ENCODE measurements around the gene ENTR1.

ENTR1 gene

GRCh38 chr9:136376457-136376856 lies 34.0 kb downstream of the ENTR1 start:
- no peak for TF ChIP-seq POLR2A (IDR thresholded peaks at IDR 0.05; ENCODE audit: low read length)
- TF ChIP-seq GATA1 (IDR thresholded peaks at IDR 0.05; ENCODE audit: low read depth, low read length): no peak

GRCh38 chr9:136375096-136375495 lies 35.3 kb downstream of the ENTR1 start:
- no peak for TF ChIP-seq GATA1 (IDR thresholded peaks at IDR 0.05; ENCODE audit: low read depth, low read length)
- TF ChIP-seq POLR2A (IDR thresholded peaks at IDR 0.05; ENCODE audit: low read length): no peak
- no peak for DNase-seq

More at GRCh38 chr9:136376457-136376856, 34.0 kb downstream of the ENTR1 start:
- no peak for DNase-seq

GRCh38 chr9:136374183-136374575 lies 36.2 kb downstream of the ENTR1 start:
- no peak for DNase-seq
- TF ChIP-seq GATA1 (IDR thresholded peaks at IDR 0.05; ENCODE audit: low read depth, low read length) (no peak), POLR2A (IDR thresholded peaks at IDR 0.05; ENCODE audit: low read length) (no peak)

- DNase-seq: peak; percentile 39 to 58
- no peak for TF ChIP-seq GATA1 (IDR thresholded peaks at IDR 0.05; ENCODE audit: low read depth, low read length)
- TF ChIP-seq POLR2A (IDR thresholded peaks at IDR 0.05; ENCODE audit: low read length): no peak
These were observed 36.9 kb downstream of the ENTR1 start, which contains the start of gene CARD9 for GRCh38 chr9:136373300-136374182. TSS of gene CARD9 (minus strand) at chr9:136373669. CDS start at chr9:136372078, 1,591 bp downstream.

- TF ChIP-seq POLR2A (IDR thresholded peaks at IDR 0.05; ENCODE audit: low read length): no peak
- TF ChIP-seq GATA1 (IDR thresholded peaks at IDR 0.05; ENCODE audit: low read depth, low read length): no peak
- peak; percentile 60 to 62 for DNase-seq
These were observed 37.7 kb downstream of the ENTR1 start for GRCh38 chr9:136372561-136373299.

- DNase-seq: no peak
- TF ChIP-seq POLR2A (IDR thresholded peaks at IDR 0.05; ENCODE audit: low read length) (no peak), GATA1 (IDR thresholded peaks at IDR 0.05; ENCODE audit: low read depth, low read length) (no peak)
These were observed 38.4 kb downstream of the ENTR1 start for GRCh38 chr9:136372006-136372405.

- TF ChIP-seq POLR2A (IDR thresholded peaks at IDR 0.05; ENCODE audit: low read length) (no peak), GATA1 (IDR thresholded peaks at IDR 0.05; ENCODE audit: low read depth, low read length) (no peak)
- no peak for DNase-seq
These were observed 38.9 kb downstream of the ENTR1 start for GRCh38 chr9:136371533-136371880.

GRCh38 chr9:136370687-136371532 lies 39.5 kb downstream of the ENTR1 start:
- DNase-seq: no peak
- TF ChIP-seq POLR2A (IDR thresholded peaks at IDR 0.05; ENCODE audit: low read length): no peak
- TF ChIP-seq GATA1 (IDR thresholded peaks at IDR 0.05; ENCODE audit: low read depth, low read length): no peak

GRCh38 chr9:136370037-136370436 lies 40.4 kb downstream of the ENTR1 start:
- no peak for TF ChIP-seq POLR2A (IDR thresholded peaks at IDR 0.05; ENCODE audit: low read length)
- TF ChIP-seq GATA1 (IDR thresholded peaks at IDR 0.05; ENCODE audit: low read depth, low read length): no peak
- DNase-seq: no peak

- no peak for TF ChIP-seq POLR2A (IDR thresholded peaks at IDR 0.05; ENCODE audit: low read length)
- TF ChIP-seq GATA1 (IDR thresholded peaks at IDR 0.05; ENCODE audit: low read depth, low read length): no peak
- no peak for DNase-seq
These were observed 42.2 kb downstream of the ENTR1 start for GRCh38 chr9:136368190-136368589.

GRCh38 chr9:136367296-136368145 lies 42.9 kb downstream of the ENTR1 start:
- no peak for DNase-seq
- TF ChIP-seq GATA1 (IDR thresholded peaks at IDR 0.05; ENCODE audit: low read depth, low read length) (no peak), POLR2A (IDR thresholded peaks at IDR 0.05; ENCODE audit: low read length) (no peak)

GRCh38 chr9:136366826-136367225 lies 43.6 kb downstream of the ENTR1 start:
- TF ChIP-seq POLR2A (IDR thresholded peaks at IDR 0.05; ENCODE audit: low read length): no peak
- no peak for TF ChIP-seq GATA1 (IDR thresholded peaks at IDR 0.05; ENCODE audit: low read depth, low read length)
- no peak for DNase-seq

GRCh38 chr9:136365775-136366222 lies 44.6 kb downstream of the ENTR1 start:
- TF ChIP-seq POLR2A (IDR thresholded peaks at IDR 0.05; ENCODE audit: low read length): no peak
- no peak for TF ChIP-seq GATA1 (IDR thresholded peaks at IDR 0.05; ENCODE audit: low read depth, low read length)
- no peak for DNase-seq
